ENCODE measurements around the gene DOCK2.
"Not testable (repeated sequence)": the region's sequence is repeated elsewhere in the genome, so short reads cannot be mapped to it uniquely, and the experiment has no call there.

The DOCK2 gene

DNA sequence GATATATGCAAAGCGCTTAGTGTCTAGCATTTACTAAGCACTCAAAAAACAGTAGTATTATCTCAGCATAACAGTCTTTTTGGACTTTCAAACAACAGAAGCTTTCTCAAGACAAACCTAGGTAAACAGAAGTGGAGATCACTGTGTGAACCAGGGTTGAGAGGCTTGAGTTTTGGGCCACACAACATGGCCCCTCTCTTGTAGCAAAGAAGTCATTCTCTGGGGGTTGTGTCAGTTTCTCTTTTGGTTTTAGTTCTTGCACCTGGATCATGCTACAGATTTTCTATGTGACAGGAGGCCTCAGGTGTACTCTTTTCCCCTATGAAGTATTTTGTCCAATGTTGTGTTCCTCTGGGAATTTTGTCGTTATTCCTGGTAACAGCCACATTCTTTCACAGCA, 313.3 kb downstream of the DOCK2 start:
- Mint-ChIP-seq H3K36me3 (ENCODE audit: low read depth) (peaks cover 76% of the 10 kb centered on the region), H3K27me3 (no peaks in the 10 kb centered on the region), H3K27ac (no peak overlapping the region), H3K9me3 (no peaks in the 10 kb centered on the region), H3K4me3 (no peak overlapping the region), H3K4me1 (ENCODE audit: low read depth) (no peaks in the 10 kb centered on the region)
- no peak for DNase-seq

DNA sequence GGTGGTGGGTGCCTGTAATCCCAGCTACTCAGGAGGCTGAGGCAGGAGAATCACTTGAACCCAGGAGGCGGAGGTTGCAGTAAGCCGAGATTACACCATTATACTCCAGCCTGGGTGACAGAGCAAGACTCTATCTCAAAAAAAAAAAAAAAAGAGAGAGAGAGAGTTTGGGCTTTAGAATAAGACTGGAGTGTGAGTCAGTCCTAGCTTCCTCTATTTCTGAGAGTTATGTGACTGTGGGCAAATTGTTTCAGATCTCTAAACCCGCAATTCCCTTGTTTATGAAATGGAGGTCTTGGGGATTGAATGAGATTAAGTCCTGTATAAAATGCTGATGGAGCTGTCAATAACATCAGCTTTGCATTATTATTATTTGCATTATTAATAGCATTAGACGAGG, 316.1 kb downstream of the DOCK2 start:
- H3K27me3 Mint-ChIP-seq; H3K27ac Mint-ChIP-seq; H3K4me1 Mint-ChIP-seq (ENCODE audit: low read depth); H3K4me3 Mint-ChIP-seq; DNase-seq; H3K9me3 Mint-ChIP-seq: not testable (repeated sequence)
- peaks cover 59% of the 10 kb centered on the region for H3K36me3 Mint-ChIP-seq (ENCODE audit: low read depth)

DNA sequence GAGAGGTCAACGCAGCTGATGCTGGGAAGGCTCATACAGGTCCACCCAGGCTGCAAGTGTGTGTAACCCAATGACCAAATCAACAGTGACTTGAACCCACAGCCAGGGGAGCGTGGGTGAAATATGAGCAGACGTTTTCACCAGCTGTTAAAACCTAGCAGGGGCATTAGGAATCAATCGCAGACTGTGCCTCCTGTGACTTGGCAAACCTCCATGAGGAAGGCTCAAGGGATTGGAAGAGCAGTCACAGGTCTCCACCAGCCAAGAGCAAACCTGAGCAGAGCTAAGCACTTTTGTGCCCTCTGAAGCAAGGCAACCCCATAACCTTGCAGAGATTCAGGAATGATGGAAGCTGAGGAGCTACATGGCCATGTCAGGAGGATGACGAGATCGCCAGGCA, 317.7 kb downstream of the DOCK2 start:
- no peak overlapping the region for H3K4me3 Mint-ChIP-seq
- H3K4me1 Mint-ChIP-seq (ENCODE audit: low read depth), result no peaks in the 10 kb centered on the region
- no peak overlapping the region for H3K27ac Mint-ChIP-seq
- H3K36me3 Mint-ChIP-seq (ENCODE audit: low read depth), result peaks cover 46% of the 10 kb centered on the region
- no peaks in the 10 kb centered on the region for H3K27me3 Mint-ChIP-seq
- no peak for DNase-seq
- no peaks in the 10 kb centered on the region for H3K9me3 Mint-ChIP-seq

DNA sequence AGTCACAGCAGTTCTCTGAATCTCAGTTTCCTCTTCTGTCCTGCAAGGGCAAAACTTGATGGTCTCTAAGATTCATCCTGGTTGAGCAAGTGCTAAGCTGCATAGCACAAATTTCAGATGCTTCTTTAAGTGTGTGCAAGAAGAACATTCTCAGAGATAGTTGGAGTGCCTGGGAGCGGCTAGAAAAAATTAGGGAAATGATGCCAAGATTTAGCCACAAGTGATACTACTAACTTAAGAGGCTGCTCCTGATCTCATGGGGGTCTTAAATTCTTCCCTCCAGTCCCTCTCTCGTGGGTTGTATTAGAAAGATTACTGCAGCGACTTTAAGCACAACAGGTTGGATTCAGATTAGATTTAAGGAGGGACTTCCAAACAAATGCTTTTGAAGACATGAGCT, 319.1 kb downstream of the DOCK2 start:
- Mint-ChIP-seq H3K4me1 (ENCODE audit: low read depth) (no peaks in the 10 kb centered on the region), H3K9me3 (no peaks in the 10 kb centered on the region), H3K27ac (no peak overlapping the region), H3K36me3 (ENCODE audit: low read depth) (peaks cover 41% of the 10 kb centered on the region), H3K4me3 (no peak overlapping the region), H3K27me3 (no peaks in the 10 kb centered on the region)
- no peak for DNase-seq

DNA sequence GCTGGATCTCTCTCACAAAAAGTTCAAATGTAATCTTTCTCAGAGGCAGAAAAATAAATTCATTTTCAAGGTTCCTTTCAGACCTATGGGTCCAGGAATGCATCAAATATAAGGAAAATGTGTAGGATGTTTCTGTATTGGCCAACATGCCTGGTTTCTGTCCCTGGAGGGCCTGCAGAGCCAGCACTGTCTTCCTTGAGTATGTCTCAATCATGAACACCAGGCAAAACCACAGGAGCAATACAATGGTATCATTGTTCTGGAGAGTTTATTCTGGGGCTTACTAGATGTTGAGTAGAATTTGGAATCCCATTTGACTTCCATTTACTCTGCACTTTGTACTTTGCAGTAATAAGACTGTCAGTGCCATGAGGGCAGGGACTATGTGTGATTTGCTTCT, 319.7 kb downstream of the DOCK2 start:
- H3K4me3 Mint-ChIP-seq, result no peak overlapping the region
- no peaks in the 10 kb centered on the region for H3K9me3 Mint-ChIP-seq
- H3K36me3 Mint-ChIP-seq (ENCODE audit: low read depth), result peaks cover 39% of the 10 kb centered on the region
- no peak for DNase-seq
- H3K27me3 Mint-ChIP-seq, result no peaks in the 10 kb centered on the region
- H3K27ac Mint-ChIP-seq, result no peak overlapping the region
- H3K4me1 Mint-ChIP-seq (ENCODE audit: low read depth), result no peaks in the 10 kb centered on the region

DNA sequence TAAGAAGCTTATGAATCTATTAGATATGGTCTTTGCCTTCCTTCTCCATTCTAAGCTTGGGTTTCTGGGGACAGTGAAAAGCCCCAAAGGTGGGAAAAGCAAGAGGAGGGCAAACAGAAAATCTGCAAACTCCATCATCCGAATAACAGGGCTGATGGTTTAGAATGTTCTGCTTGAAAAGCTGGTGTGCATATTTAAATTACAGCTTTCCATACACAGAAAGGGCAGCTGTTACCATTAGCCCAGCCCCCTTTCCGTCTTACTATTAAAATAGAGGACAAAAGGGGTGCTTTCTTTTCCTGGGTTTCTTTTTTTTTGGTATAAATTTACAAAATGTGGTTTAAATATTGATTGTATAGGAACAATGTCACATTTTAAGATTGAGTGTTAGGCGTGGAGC, 321.2 kb downstream of the DOCK2 start:
- H3K36me3 Mint-ChIP-seq (ENCODE audit: low read depth), result peaks cover 35% of the 10 kb centered on the region
- no peaks in the 10 kb centered on the region for H3K4me1 Mint-ChIP-seq (ENCODE audit: low read depth)
- H3K27me3 Mint-ChIP-seq, result no peaks in the 10 kb centered on the region
- no peaks in the 10 kb centered on the region for H3K9me3 Mint-ChIP-seq
- H3K4me3 Mint-ChIP-seq, result no peak overlapping the region
- H3K27ac Mint-ChIP-seq, result no peak overlapping the region
- DNase-seq, result no peak

DNA sequence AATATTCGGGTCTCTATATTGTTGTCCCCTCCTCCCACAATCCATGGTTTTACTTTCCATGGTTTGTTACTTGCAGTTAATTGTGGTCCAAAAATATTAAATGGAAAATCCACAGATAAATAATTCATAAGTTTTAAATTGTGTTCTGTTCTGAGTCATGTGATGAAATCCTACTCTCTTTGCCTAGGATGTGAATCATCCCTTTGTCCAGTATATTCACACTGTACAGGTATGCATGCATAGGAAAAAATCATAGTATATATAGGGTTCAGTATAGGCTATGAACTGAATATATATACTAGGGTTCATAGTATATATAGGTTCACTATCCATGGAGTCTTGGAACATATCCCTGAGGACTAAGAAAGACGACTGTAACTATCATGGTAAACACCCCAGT, 323.6 kb downstream of the DOCK2 start:
- H3K4me3 Mint-ChIP-seq, result no peak overlapping the region
- no peak overlapping the region for H3K27ac Mint-ChIP-seq
- no peaks in the 10 kb centered on the region for H3K27me3 Mint-ChIP-seq
- no peak for DNase-seq
- H3K36me3 Mint-ChIP-seq (ENCODE audit: low read depth), result peaks cover 35% of the 10 kb centered on the region
- no peaks in the 10 kb centered on the region for H3K9me3 Mint-ChIP-seq
- H3K4me1 Mint-ChIP-seq (ENCODE audit: low read depth), result peaks cover 2% of the 10 kb centered on the region

DNA sequence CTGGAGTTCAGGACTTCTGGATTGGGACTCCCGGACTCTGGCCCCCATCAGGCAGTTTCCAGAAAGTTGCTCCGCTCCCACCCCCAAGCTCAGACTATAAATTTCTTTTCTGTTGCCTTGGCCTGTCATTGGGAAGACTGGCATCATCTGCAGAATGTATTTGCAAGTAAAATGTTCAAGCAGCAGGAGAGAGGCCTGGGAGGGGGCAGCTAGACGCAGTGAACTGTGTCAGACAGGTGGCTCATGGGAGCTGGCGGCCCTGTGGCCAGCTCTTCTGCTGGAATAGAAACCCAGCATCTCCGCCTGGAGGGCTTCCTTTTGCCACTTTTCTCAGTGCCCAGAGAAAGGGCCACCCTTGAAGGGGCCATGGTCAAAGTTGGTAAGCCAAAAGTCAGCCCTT, 327.2 kb downstream of the DOCK2 start:
- no peak overlapping the region for H3K4me3 Mint-ChIP-seq
- H3K4me1 Mint-ChIP-seq (ENCODE audit: low read depth), result peaks cover 2% of the 10 kb centered on the region
- H3K27me3 Mint-ChIP-seq, result no peaks in the 10 kb centered on the region
- peaks cover 43% of the 10 kb centered on the region for H3K36me3 Mint-ChIP-seq (ENCODE audit: low read depth)
- no peak for DNase-seq
- H3K9me3 Mint-ChIP-seq, result no peaks in the 10 kb centered on the region
- H3K27ac Mint-ChIP-seq, result no peak overlapping the region

DNA sequence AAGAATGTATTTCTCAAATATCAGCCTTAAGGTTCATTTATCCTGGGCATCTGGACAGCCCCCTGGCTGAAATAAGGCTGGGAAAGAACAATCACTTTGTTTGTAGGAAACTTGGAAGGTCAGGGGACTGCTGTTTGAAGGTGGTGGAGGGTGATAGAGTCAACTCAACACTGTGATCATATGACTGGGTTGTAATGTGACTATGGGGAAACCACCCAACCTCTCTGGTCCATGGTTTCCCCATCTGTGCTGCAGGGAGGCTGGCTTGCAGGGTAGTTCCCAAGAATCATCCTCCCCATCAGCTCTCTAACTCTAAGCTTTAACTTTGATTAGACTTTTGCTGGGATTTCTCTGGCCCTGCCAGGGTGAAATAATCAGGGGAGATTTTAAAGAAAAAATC, 333.3 kb downstream of the DOCK2 start:
- Mint-ChIP-seq H3K9me3 (no peaks in the 10 kb centered on the region), H3K27ac (peak overlapping the region; percentile 38), H3K36me3 (ENCODE audit: low read depth) (peaks cover 37% of the 10 kb centered on the region), H3K4me1 (ENCODE audit: low read depth) (peaks cover 1% of the 10 kb centered on the region), H3K27me3 (no peaks in the 10 kb centered on the region), H3K4me3 (no peak overlapping the region)
- DNase-seq, result no peak

DNA sequence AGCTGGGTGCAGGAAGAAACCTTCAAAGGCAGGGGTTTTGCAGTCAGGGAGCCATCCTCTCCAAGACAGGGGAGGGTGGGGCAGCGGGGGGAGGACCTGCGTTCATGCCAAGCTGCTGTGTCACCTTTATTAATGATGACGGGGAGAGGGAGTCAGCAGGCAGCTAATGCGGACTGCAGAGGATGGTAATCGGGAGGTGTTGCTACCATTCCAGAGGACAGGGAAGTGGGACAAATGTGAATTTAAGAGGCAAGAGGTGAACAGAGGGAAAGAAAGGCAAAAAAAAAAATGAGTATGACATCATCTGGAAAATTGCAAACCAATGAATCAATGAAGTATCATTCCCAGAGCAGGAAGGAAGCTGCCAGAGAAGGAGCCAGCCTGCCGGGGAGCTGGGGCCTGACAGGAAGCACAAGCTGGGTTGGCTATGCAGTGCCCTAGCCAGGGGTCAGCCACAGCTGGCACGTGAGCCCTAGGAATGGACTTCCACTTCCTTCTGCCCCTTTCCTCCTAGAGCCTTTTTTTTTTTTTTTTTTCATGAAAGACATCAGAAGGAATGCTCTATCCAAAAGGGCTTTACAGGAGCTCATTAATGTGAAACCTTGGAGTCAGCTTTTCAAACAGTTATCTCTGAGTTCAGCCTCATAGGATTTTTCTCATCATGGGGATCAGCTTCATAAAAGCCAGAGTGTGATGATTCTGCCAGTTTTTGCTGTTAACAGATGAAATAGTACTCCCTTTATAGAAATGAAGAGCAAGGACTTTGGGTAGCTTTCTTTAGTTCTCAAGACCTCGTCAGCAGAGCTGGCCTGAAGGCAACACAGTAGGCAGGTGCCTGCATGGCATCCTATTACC, 334.1 kb downstream of the DOCK2 start:
- Mint-ChIP-seq H3K9me3 (no peaks in the 10 kb centered on the region), H3K27me3 (no peaks in the 10 kb centered on the region), H3K27ac (no peak overlapping the region), H3K36me3 (ENCODE audit: low read depth) (peaks cover 38% of the 10 kb centered on the region), H3K4me1 (ENCODE audit: low read depth) (no peaks in the 10 kb centered on the region), H3K4me3 (no peak overlapping the region)
- DNase-seq, result no peak

DNA sequence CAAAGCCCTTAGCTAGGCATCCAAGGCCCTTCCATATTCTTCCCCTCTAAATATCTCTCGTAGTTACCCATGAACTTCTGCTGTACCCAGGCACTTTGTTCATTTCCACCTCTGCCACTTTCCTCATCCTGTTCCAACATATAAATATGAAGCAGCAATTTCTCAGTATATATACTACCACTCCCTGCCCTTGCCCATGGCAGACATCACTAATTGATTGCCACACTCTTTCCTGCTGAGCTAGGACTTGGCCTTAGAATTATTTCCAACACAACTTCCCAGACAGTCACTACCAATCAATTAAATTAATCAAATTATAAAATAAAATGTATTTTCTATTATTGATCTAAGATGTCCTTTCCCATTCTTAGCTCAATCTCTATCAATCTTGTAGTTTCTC, 334.7 kb downstream of the DOCK2 start:
- Mint-ChIP-seq H3K27me3 (no peaks in the 10 kb centered on the region), H3K9me3 (no peaks in the 10 kb centered on the region), H3K4me3 (no peak overlapping the region), H3K4me1 (ENCODE audit: low read depth) (no peaks in the 10 kb centered on the region), H3K27ac (no peak overlapping the region), H3K36me3 (ENCODE audit: low read depth) (peaks cover 36% of the 10 kb centered on the region)
- no peak for DNase-seq

DNA sequence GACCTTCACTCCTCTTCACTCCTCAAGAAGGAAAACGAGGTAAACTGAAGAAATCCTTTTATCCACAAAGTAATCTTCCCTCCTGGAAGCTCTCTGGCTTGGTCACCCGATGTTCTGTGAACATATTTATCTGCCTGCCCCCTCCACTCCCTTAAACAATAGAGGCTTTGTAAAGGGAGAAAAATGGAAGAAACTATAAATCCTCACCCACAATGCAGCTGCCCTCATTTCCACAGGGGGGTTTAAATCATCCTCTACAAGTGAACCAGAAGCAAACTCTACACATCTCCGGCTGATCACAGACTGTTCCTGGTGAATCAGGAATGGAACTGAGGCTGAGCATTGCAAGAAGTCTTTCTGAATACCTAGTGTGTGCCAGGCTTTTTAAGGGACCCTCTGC, 336.0 kb downstream of the DOCK2 start:
- H3K4me1 Mint-ChIP-seq (ENCODE audit: low read depth), result no peaks in the 10 kb centered on the region
- no peak overlapping the region for H3K4me3 Mint-ChIP-seq
- no peak for DNase-seq
- H3K27ac Mint-ChIP-seq, result peak overlapping the region; percentile 19
- peaks cover 34% of the 10 kb centered on the region for H3K36me3 Mint-ChIP-seq (ENCODE audit: low read depth)
- H3K27me3 Mint-ChIP-seq, result no peaks in the 10 kb centered on the region
- H3K9me3 Mint-ChIP-seq, result no peaks in the 10 kb centered on the region

DNA sequence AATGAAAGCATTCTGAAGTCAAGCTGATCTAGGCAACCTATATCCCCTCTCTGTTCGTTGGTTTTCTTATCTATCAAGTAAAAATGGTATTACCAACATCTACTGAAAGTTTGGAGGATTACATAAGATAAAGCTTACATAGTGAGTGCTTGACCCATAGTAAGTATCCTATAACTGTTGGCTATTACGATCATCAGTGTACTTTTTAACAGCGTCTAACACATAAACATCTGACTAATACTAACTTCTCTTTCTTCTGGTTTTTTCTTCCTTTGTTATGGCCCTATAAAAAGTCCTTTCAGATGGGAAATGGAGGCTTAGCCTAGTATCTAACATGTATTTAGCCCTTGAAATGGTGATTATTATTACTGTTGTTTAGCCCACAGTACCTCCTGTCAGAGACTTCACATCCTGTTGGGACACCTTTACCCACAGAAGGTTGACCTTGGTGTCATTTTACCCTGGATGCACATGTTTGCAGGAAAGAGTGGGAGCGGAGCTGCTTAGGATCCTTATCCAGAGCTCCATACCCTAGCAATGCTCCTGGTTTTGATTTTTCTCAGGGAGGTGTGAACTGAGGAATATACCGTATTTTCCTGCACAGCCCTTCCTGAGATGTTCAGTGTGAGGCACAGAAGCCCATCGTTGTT, 337.2 kb downstream of the DOCK2 start:
- H3K4me3 Mint-ChIP-seq, result no peak overlapping the region
- H3K4me1 Mint-ChIP-seq (ENCODE audit: low read depth), result no peaks in the 10 kb centered on the region
- no peak for DNase-seq
- no peak overlapping the region for H3K27ac Mint-ChIP-seq
- peaks cover 39% of the 10 kb centered on the region for H3K36me3 Mint-ChIP-seq (ENCODE audit: low read depth)
- H3K27me3 Mint-ChIP-seq, result no peaks in the 10 kb centered on the region
- H3K9me3 Mint-ChIP-seq, result no peaks in the 10 kb centered on the region

DNA sequence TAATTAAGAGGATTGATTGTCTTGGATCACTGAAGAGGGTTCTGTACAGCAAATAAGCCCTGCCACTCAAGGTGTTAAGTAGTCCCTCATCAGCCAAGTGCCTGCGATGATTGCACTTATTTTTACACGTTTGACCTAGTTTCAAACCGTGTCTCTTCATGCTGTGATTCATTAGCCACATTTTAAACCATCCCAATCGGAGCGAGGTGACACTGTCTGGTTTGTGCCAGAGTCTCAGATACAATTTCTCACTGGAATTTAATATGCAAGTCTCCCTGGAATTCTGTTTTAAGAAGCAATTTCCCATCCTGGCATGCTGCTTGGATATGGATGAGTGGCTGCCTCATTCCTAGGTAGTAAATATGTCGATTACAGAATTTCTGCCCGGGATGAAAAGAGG, 341.6 kb downstream of the DOCK2 start:
- H3K4me3 Mint-ChIP-seq, result no peak overlapping the region
- DNase-seq, result no peak
- no peaks in the 10 kb centered on the region for H3K9me3 Mint-ChIP-seq
- no peaks in the 10 kb centered on the region for H3K27me3 Mint-ChIP-seq
- H3K4me1 Mint-ChIP-seq (ENCODE audit: low read depth), result no peaks in the 10 kb centered on the region
- H3K27ac Mint-ChIP-seq, result no peak overlapping the region
- peaks cover 49% of the 10 kb centered on the region for H3K36me3 Mint-ChIP-seq (ENCODE audit: low read depth)

DNA sequence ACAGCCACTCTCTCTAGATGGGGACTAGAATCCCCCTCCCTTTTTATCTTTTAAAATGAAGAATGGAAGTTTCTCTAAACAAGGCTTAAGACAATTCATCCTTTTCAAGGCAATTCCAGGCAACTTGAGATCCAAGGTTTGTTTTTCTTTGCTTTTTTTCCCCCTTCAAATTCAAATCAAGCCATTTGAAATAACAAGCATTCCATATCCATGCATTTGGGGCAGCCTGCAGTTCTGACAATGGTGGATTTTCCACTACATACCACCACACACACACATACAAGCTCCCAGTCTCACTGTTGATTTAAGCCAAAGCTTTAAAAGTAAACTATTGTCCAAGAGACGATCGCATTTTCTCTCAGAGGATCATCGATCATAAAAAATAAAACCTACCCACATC, 342.8 kb downstream of the DOCK2 start:
- no peaks in the 10 kb centered on the region for H3K27me3 Mint-ChIP-seq
- no peaks in the 10 kb centered on the region for H3K4me1 Mint-ChIP-seq (ENCODE audit: low read depth)
- H3K36me3 Mint-ChIP-seq (ENCODE audit: low read depth), result peaks cover 57% of the 10 kb centered on the region
- H3K9me3 Mint-ChIP-seq, result no peaks in the 10 kb centered on the region
- no peak for DNase-seq
- no peak overlapping the region for H3K4me3 Mint-ChIP-seq
- no peak overlapping the region for H3K27ac Mint-ChIP-seq
